ENCODE data around the gene PRKG1.

PRKG1 gene

GRCh38 chr10:52050429-52051047, 976.3 kb downstream of the PRKG1 start:
- H2AFZ ChIP-seq (ENCODE audit: low read depth, low read length), result no peak overlapping the region
- no peaks in the 10 kb centered on the region for H3K27me3 ChIP-seq (ENCODE audit: insufficient read depth, low read length)
- no peaks in the 10 kb centered on the region for H3K36me3 ChIP-seq (ENCODE audit: insufficient read depth, low read length)
- H3K4me1 ChIP-seq (ENCODE audit: insufficient read depth, low read length), result peaks cover 7% of the 10 kb centered on the region
- no peaks in the 10 kb centered on the region for H3K9me3 ChIP-seq (ENCODE audit: low read length)
- H3K4me3 ChIP-seq (ENCODE audit: low read length), result no peak overlapping the region

GRCh38 chr10:52053497-52053896, 979.2 kb downstream of the PRKG1 start:
- Histone ChIP-seq H3K4me1 (ENCODE audit: insufficient read depth, low read length) (peaks cover 7% of the 10 kb centered on the region), H3K36me3 (ENCODE audit: insufficient read depth, low read length) (no peaks in the 10 kb centered on the region), H3K9me3 (ENCODE audit: low read length) (no peaks in the 10 kb centered on the region), H2AFZ (ENCODE audit: low read depth, low read length) (no peak overlapping the region), H3K27me3 (ENCODE audit: insufficient read depth, low read length) (no peaks in the 10 kb centered on the region), H3K4me3 (ENCODE audit: low read length) (no peak overlapping the region)

- no peak overlapping the region for H2AFZ ChIP-seq (ENCODE audit: low read depth, low read length)
- H3K27me3 ChIP-seq (ENCODE audit: insufficient read depth, low read length), result no peaks in the 10 kb centered on the region
- no peaks in the 10 kb centered on the region for H3K9me3 ChIP-seq (ENCODE audit: low read length)
- no peak overlapping the region for H3K4me3 ChIP-seq (ENCODE audit: low read length)
- peaks cover 7% of the 10 kb centered on the region for H3K4me1 ChIP-seq (ENCODE audit: insufficient read depth, low read length)
- H3K36me3 ChIP-seq (ENCODE audit: insufficient read depth, low read length), result no peaks in the 10 kb centered on the region
Observed at GRCh38 chr10:52056291-52056690, 982.0 kb downstream of the PRKG1 start.

GRCh38 chr10:52059089-52059488, 984.8 kb downstream of the PRKG1 start:
- no peaks in the 10 kb centered on the region for H3K27me3 ChIP-seq (ENCODE audit: insufficient read depth, low read length)
- H3K36me3 ChIP-seq (ENCODE audit: insufficient read depth, low read length), result no peaks in the 10 kb centered on the region
- no peak overlapping the region for H3K4me3 ChIP-seq (ENCODE audit: low read length)
- H2AFZ ChIP-seq (ENCODE audit: low read depth, low read length), result no peak overlapping the region
- peaks cover 2% of the 10 kb centered on the region for H3K9me3 ChIP-seq (ENCODE audit: low read length)
- H3K4me1 ChIP-seq (ENCODE audit: insufficient read depth, low read length), result no peaks in the 10 kb centered on the region

GRCh38 chr10:52063159-52063558, 988.9 kb downstream of the PRKG1 start:
- Histone ChIP-seq H3K4me3 (ENCODE audit: low read length) (no peak overlapping the region), H3K4me1 (ENCODE audit: insufficient read depth, low read length) (no peaks in the 10 kb centered on the region), H3K36me3 (ENCODE audit: insufficient read depth, low read length) (no peaks in the 10 kb centered on the region), H3K9me3 (ENCODE audit: low read length) (peaks cover 3% of the 10 kb centered on the region), H2AFZ (ENCODE audit: low read depth, low read length) (no peak overlapping the region), H3K27me3 (ENCODE audit: insufficient read depth, low read length) (no peaks in the 10 kb centered on the region)

GRCh38 chr10:52064084-52064845, 990.0 kb downstream of the PRKG1 start:
- no peaks in the 10 kb centered on the region for H3K27me3 ChIP-seq (ENCODE audit: insufficient read depth, low read length)
- H3K4me3 ChIP-seq (ENCODE audit: low read length), result no peak overlapping the region
- no peaks in the 10 kb centered on the region for H3K36me3 ChIP-seq (ENCODE audit: insufficient read depth, low read length)
- H3K9me3 ChIP-seq (ENCODE audit: low read length), result peaks cover 3% of the 10 kb centered on the region
- no peak overlapping the region for H2AFZ ChIP-seq (ENCODE audit: low read depth, low read length)
- H3K4me1 ChIP-seq (ENCODE audit: insufficient read depth, low read length), result no peaks in the 10 kb centered on the region

- Histone ChIP-seq H3K36me3 (ENCODE audit: insufficient read depth, low read length) (no peaks in the 10 kb centered on the region), H2AFZ (ENCODE audit: low read depth, low read length) (no peak overlapping the region), H3K27me3 (ENCODE audit: insufficient read depth, low read length) (no peaks in the 10 kb centered on the region), H3K9me3 (ENCODE audit: low read length) (peaks cover 3% of the 10 kb centered on the region), H3K4me3 (ENCODE audit: low read length) (no peak overlapping the region), H3K4me1 (ENCODE audit: insufficient read depth, low read length) (no peaks in the 10 kb centered on the region)
Observed at GRCh38 chr10:52066383-52066782, 992.1 kb downstream of the PRKG1 start.

- H3K36me3 ChIP-seq (ENCODE audit: insufficient read depth, low read length), result no peaks in the 10 kb centered on the region
- no peak overlapping the region for H2AFZ ChIP-seq (ENCODE audit: low read depth, low read length)
- peaks cover 3% of the 10 kb centered on the region for H3K9me3 ChIP-seq (ENCODE audit: low read length)
- H3K4me1 ChIP-seq (ENCODE audit: insufficient read depth, low read length), result no peaks in the 10 kb centered on the region
- H3K27me3 ChIP-seq (ENCODE audit: insufficient read depth, low read length), result no peaks in the 10 kb centered on the region
- no peak overlapping the region for H3K4me3 ChIP-seq (ENCODE audit: low read length)
Observed at GRCh38 chr10:52068485-52068884, 994.2 kb downstream of the PRKG1 start.

- H3K4me1 ChIP-seq (ENCODE audit: insufficient read depth, low read length), result no peaks in the 10 kb centered on the region
- H3K4me3 ChIP-seq (ENCODE audit: low read length), result no peak overlapping the region
- no peaks in the 10 kb centered on the region for H3K36me3 ChIP-seq (ENCODE audit: insufficient read depth, low read length)
- H3K9me3 ChIP-seq (ENCODE audit: low read length), result no peaks in the 10 kb centered on the region
- no peaks in the 10 kb centered on the region for H3K27me3 ChIP-seq (ENCODE audit: insufficient read depth, low read length)
- H2AFZ ChIP-seq (ENCODE audit: low read depth, low read length), result no peak overlapping the region
Observed at GRCh38 chr10:52071814-52072213, 997.5 kb downstream of the PRKG1 start.

- Histone ChIP-seq H3K27me3 (ENCODE audit: insufficient read depth, low read length) (no peaks in the 10 kb centered on the region), H3K4me3 (ENCODE audit: low read length) (no peak overlapping the region), H3K9me3 (ENCODE audit: low read length) (no peaks in the 10 kb centered on the region), H2AFZ (ENCODE audit: low read depth, low read length) (no peak overlapping the region), H3K36me3 (ENCODE audit: insufficient read depth, low read length) (no peaks in the 10 kb centered on the region), H3K4me1 (ENCODE audit: insufficient read depth, low read length) (no peaks in the 10 kb centered on the region)
Observed at GRCh38 chr10:52074505-52075026, 1000.3 kb downstream of the PRKG1 start.

- Histone ChIP-seq H3K36me3 (ENCODE audit: insufficient read depth, low read length) (no peaks in the 10 kb centered on the region), H3K4me3 (ENCODE audit: low read length) (no peak overlapping the region), H3K4me1 (ENCODE audit: insufficient read depth, low read length) (no peaks in the 10 kb centered on the region), H3K9me3 (ENCODE audit: low read length) (no peaks in the 10 kb centered on the region), H3K27me3 (ENCODE audit: insufficient read depth, low read length) (no peaks in the 10 kb centered on the region), H2AFZ (ENCODE audit: low read depth, low read length) (no peak overlapping the region)
Observed at GRCh38 chr10:52077814-52078213, 1003.5 kb downstream of the PRKG1 start.

GRCh38 chr10:52078397-52078937, 1004.2 kb downstream of the PRKG1 start:
- Histone ChIP-seq H3K4me1 (ENCODE audit: insufficient read depth, low read length) (no peaks in the 10 kb centered on the region), H3K4me3 (ENCODE audit: low read length) (no peak overlapping the region), H3K27me3 (ENCODE audit: insufficient read depth, low read length) (no peaks in the 10 kb centered on the region), H3K9me3 (ENCODE audit: low read length) (no peaks in the 10 kb centered on the region), H3K36me3 (ENCODE audit: insufficient read depth, low read length) (no peaks in the 10 kb centered on the region), H2AFZ (ENCODE audit: low read depth, low read length) (no peak overlapping the region)

GRCh38 chr10:52082307-52082706, 1008.0 kb downstream of the PRKG1 start:
- H3K9me3 ChIP-seq (ENCODE audit: low read length), result no peaks in the 10 kb centered on the region
- H2AFZ ChIP-seq (ENCODE audit: low read depth, low read length), result no peak overlapping the region
- no peaks in the 10 kb centered on the region for H3K27me3 ChIP-seq (ENCODE audit: insufficient read depth, low read length)
- no peaks in the 10 kb centered on the region for H3K4me1 ChIP-seq (ENCODE audit: insufficient read depth, low read length)
- H3K4me3 ChIP-seq (ENCODE audit: low read length), result no peak overlapping the region
- H3K36me3 ChIP-seq (ENCODE audit: insufficient read depth, low read length), result no peaks in the 10 kb centered on the region
